Measurements from ENCODE around the gene NUDCD3. TPM values are rescaled to one million over a fixed set of nuclear protein-coding genes. Genes with fewer than 3 reads are reported as not detected.
A peak's percentile ranks its signal among the peaks of the same experiment; 100 is the strongest.

Gene NUDCD3
- total and polyA plus RNA-seq, 2 of the 8 experiments (the other 6 are each of a cell fraction or from before 2014, with no cell fraction given), result 35.2 to 93.7 TPM

GRCh38 chr7:44396931-44397545, 93.4 kb downstream of the NUDCD3 start:
- Histone ChIP-seq H3K23ac (ENCODE audit: insufficient read length) (no peak overlapping the region), H3K4ac (replicated peaks; ENCODE audit: insufficient read length, low read depth, low read length) (no peak overlapping the region), H3K18ac (ENCODE audit: extremely low read depth, low read length) (no peak overlapping the region), H3K14ac (ENCODE audit: insufficient read length) (no peak overlapping the region), H3K27ac (ENCODE audit: low read depth, low read length) (no peak overlapping the region), H4K20me1 (replicated peaks in 1 of 2; ENCODE audit: control insufficient read depth in 1 of 2, insufficient read depth in 2 of 2, low read length in 2 of 2) (peaks cover 0 to 10% of the 10 kb centered on the region in 2 experiments), H3K4me1 (replicated peaks in 1 of 4; ENCODE audit: control insufficient read depth in 3 of 4, insufficient read depth in 4 of 4, low read length in 3 of 4) (no peaks in the 10 kb centered on the region; a peak in 2 of 7 replicates), H3K4me2 (ENCODE audit: insufficient read depth in 1 of 2, low read depth in 2 of 2, low read length in 2 of 2) (no peak overlapping the region), H3K4me3 (ENCODE audit: extremely low read depth in 1 of 4, insufficient read depth in 2 of 4, low read depth in 3 of 4, low read length in 4 of 4) (no peak overlapping the region), H2BK12ac (ENCODE audit: low read depth, low read length) (no peak overlapping the region), H2BK15ac (ENCODE audit: low read length) (no peak overlapping the region), H3K36me3 (ENCODE audit: control insufficient read depth in 2 of 4, insufficient read depth in 4 of 4, low read length in 3 of 4) (peaks cover 0 to 3% (median 0%) of the 10 kb centered on the region in 4 experiments; a peak in 3 of 8 replicates), H3K9me3 (ENCODE audit: insufficient read depth in 2 of 2, low read depth in 1 of 2, low read length in 1 of 2) (no peaks in the 10 kb centered on the region), H3K27me3 (replicated peaks in 1 of 4; ENCODE audit: control insufficient read depth in 3 of 4, extremely low read depth in 1 of 4, insufficient read depth in 3 of 4, low read length in 3 of 4) (no peaks in the 10 kb centered on the region), H3K23me2 (ENCODE audit: low read depth, low read length) (no peaks in the 10 kb centered on the region), H3K56ac (replicated peaks; ENCODE audit: insufficient read length, low read depth, low read length) (no peak overlapping the region), H4K8ac (ENCODE audit: extremely low read depth, insufficient read depth, low read length) (peak overlapping the region; percentile 36; the same call in 1 of the 2 replicates), H2BK120ac (replicated peaks; ENCODE audit: low read depth, low read length) (no peak overlapping the region), H2BK20ac (ENCODE audit: low read length) (no peak overlapping the region), H2AK5ac (ENCODE audit: low read depth, low read length) (no peak overlapping the region), H3K79me1 (ENCODE audit: low read depth, low read length) (peaks cover 3% of the 10 kb centered on the region; the same call in 1 of the 2 replicates), H2AFZ (ENCODE audit: low read length) (no peak overlapping the region), H3K79me2 (ENCODE audit: control insufficient read depth in 1 of 2, insufficient read depth in 2 of 2, low read length in 2 of 2) (no peaks in the 10 kb centered on the region), H2BK5ac (ENCODE audit: low read depth, low read length) (no peak overlapping the region), H3K9ac (replicated peaks in 1 of 4; ENCODE audit: extremely low read depth in 1 of 4, low read depth in 3 of 4, low read length in 3 of 4) (no peak overlapping the region; a peak in 1 of 7 replicates), H4K5ac (ENCODE audit: insufficient read length, low read depth, low read length) (no peak overlapping the region), H4K91ac (replicated peaks; ENCODE audit: insufficient read length, low read length) (no peak overlapping the region)
- DNase-seq (ENCODE audit: low read depth in 1 of 2, low spot score in 2 of 2) (no peak), FAIRE-seq (no peak)
- CTCF ChIA-PET (ENCODE audit: partially characterized antibody), result interaction anchor here (0.8 to 3.3 kb wide), 6 partner anchors 9 to 202 kb away, joined by 3 to 12 read pairs (median 3); no protein-coding TSS in a partner anchor
- 92% methylated on average over 8 of the region's 8 CpGs; no CpG with 5 or more reads in 1 of the 2 experiments for WGBS, 2 experiments (ENCODE audit: extremely low coverage in 1 of 2, insufficient coverage in 1 of 2, insufficient read length in 1 of 2, insufficient replicate concordance in 2 of 2, low coverage in 1 of 2, low lambda C conversion rate in 2 of 2, missing lambda C conversion rate in 1 of 2)
- POLR2A ChIA-PET (ENCODE audit: partially characterized antibody), result interaction anchor here (1.3 kb wide), 1 partner anchor 18 kb away, joined by 4 read pairs; no protein-coding TSS in a partner anchor
- TF ChIP-seq TAF7 (optimal IDR thresholded peaks at IDR 0.05; ENCODE audit: borderline replicate concordance, low read depth, low read length), result no peak
- TF ChIP-seq RXRA (IDR thresholded peaks at IDR 0.05; ENCODE audit: insufficient read depth, low read depth, low read length), result no peak
- TF ChIP-seq SUZ12 (IDR thresholded peaks at IDR 0.05; ENCODE audit: low read length), result no peak
- TF ChIP-seq SP1 (IDR thresholded peaks at IDR 0.05; ENCODE audit: low read depth, low read length), result no peak
- no peak for TF ChIP-seq HDAC6 (IDR thresholded peaks at IDR 0.05; ENCODE audit: low read depth, low read length)
- no peak for TF ChIP-seq KDM4A (IDR thresholded peaks at IDR 0.05; ENCODE audit: low read depth, low read length, severe bottlenecking)
- TF ChIP-seq SP4 (IDR thresholded peaks at IDR 0.05; ENCODE audit: low read length), result no peak
- TF ChIP-seq CHD1 (IDR thresholded peaks at IDR 0.05; ENCODE audit: low read depth, low read length), result no peak
- no peak for TF ChIP-seq ZNF274 (IDR thresholded peaks at IDR 0.05; ENCODE audit: borderline replicate concordance, extremely low read depth, low read length)
- no peak for TF ChIP-seq CREB1 (IDR thresholded peaks at IDR 0.05)
- TF ChIP-seq GTF2F1 (IDR thresholded peaks at IDR 0.05; ENCODE audit: borderline replicate concordance, low read depth, low read length), result no peak
- TF ChIP-seq SIN3A (conservative IDR thresholded peaks at IDR 0.05 in 1 of 2, IDR thresholded peaks at IDR 0.05 in 1 of 2; ENCODE audit: low read depth in 1 of 2, low read length in 2 of 2), result no peak
- no peak for TF ChIP-seq SAP30 (IDR thresholded peaks at IDR 0.05; ENCODE audit: insufficient read depth, insufficient replicate concordance, low read length)

Measured in H1 (cell line).